Neuronal stem cell (in vitro differentiated cells): Measurements from ENCODE around the gene TMTC2.

Source experiments
- DNase-seq: peaks from one replicate; pipeline ENCODE4 v3.0.0-alpha.2; 2013; ENCODE audit warnings: low spot score
- H2AFZ ChIP-seq: one replicate; pipeline ENCODE4 v1.6.1; 2013; ENCODE audit warnings: mild to moderate bottlenecking, low read length, inconsistent platforms
- H2AK5ac ChIP-seq: 2 replicates; pipeline ENCODE4 v1.6.1; 2013; ENCODE audit warnings: low read depth, mild to moderate bottlenecking, inconsistent platforms, low read length, moderate library complexity, mixed read lengths
- H2BK120ac ChIP-seq: 2 replicates; pipeline ENCODE4 v1.6.1; 2013; ENCODE audit warnings: low read depth, mild to moderate bottlenecking, inconsistent platforms, low read length, moderate library complexity, mixed read lengths
- H2BK12ac ChIP-seq: one replicate; pipeline ENCODE4 v1.6.1; 2013; ENCODE audit warnings: low read length, inconsistent platforms
- H2BK15ac ChIP-seq: 2 replicates; pipeline ENCODE4 v1.6.1; 2013; ENCODE audit warnings: mild to moderate bottlenecking, low read length, inconsistent platforms, mixed read lengths
- H2BK5ac ChIP-seq: one replicate; pipeline ENCODE4 v1.6.1; 2013; ENCODE audit warnings: inconsistent platforms, mild to moderate bottlenecking, low read length, moderate library complexity
- H3K14ac ChIP-seq: one replicate; pipeline ENCODE4 v1.6.1; 2013; ENCODE audit warnings: low read length, inconsistent platforms
- H3K18ac ChIP-seq: 2 replicates; pipeline ENCODE4 v1.6.1; 2013; ENCODE audit warnings: low read length, inconsistent platforms
- H3K23ac ChIP-seq: 2 replicates; pipeline ENCODE4 v1.6.1; 2013; ENCODE audit warnings: low read depth, mild to moderate bottlenecking, mixed read lengths, low read length, inconsistent platforms; ENCODE audit not compliant: poor library complexity
- H3K27ac ChIP-seq: replicated peaks from 3 replicates; pipeline ENCODE4 v1.5.1; 2013; ENCODE audit warnings: low read length, inconsistent platforms
- H3K27me3 ChIP-seq, 3 experiments: 2 replicates each; pipeline ENCODE4 v1.6.1; 2013; ENCODE audit warnings: low read length in 3 of 3, mild to moderate bottlenecking in 2 of 3, inconsistent platforms in 1 of 3, low read depth in 1 of 3, mixed read lengths in 1 of 3, moderate library complexity in 1 of 3; ENCODE audit not compliant: control insufficient read depth in 3 of 3, insufficient read depth in 3 of 3
- H3K36me3 ChIP-seq, 2 donors: replicated peaks in 1 of 2; 2 replicates each; pipeline ENCODE4 v1.6.1; 2013; ENCODE audit warnings: low read length in 2 of 2; ENCODE audit not compliant: control insufficient read depth in 2 of 2, insufficient read depth in 2 of 2
- H3K4ac ChIP-seq: 2 replicates; pipeline ENCODE4 v1.6.1; 2013; ENCODE audit warnings: inconsistent platforms, mild to moderate bottlenecking, low read length, moderate library complexity
- H3K4me1 ChIP-seq, 2 donors: 1 replicate in 1 of 2; 2 replicates in 1 of 2; pipeline ENCODE4 v1.6.1; 2013; ENCODE audit warnings: low read length in 2 of 2, low read depth in 1 of 2; ENCODE audit not compliant: control insufficient read depth in 2 of 2, insufficient read depth in 1 of 2
- H3K4me2 ChIP-seq: one replicate; pipeline ENCODE4 v1.6.1; 2013; ENCODE audit warnings: mild to moderate bottlenecking, low read length, inconsistent platforms; ENCODE audit not compliant: insufficient read depth, poor library complexity, severe bottlenecking
- H3K4me3 ChIP-seq, 2 donors: 2 replicates each; pipeline ENCODE4 v1.5.1; 2013; ENCODE audit warnings: low read length in 2 of 2, mild to moderate bottlenecking in 2 of 2, inconsistent platforms in 1 of 2, moderate library complexity in 1 of 2
- H3K79me1 ChIP-seq: one replicate; pipeline ENCODE4 v1.6.1; 2013; ENCODE audit warnings: low read depth, mild to moderate bottlenecking, inconsistent platforms, low read length, moderate library complexity
- H3K9ac ChIP-seq: one replicate; pipeline ENCODE4 v1.6.1; 2013; ENCODE audit warnings: mild to moderate bottlenecking, low read depth, low read length, inconsistent platforms; ENCODE audit not compliant: poor library complexity
- H3K9me3 ChIP-seq, 2 donors: replicated peaks in 1 of 2; 2 replicates each; pipeline versions ENCODE3 to v1.6.1; 2013; ENCODE audit warnings: low read length in 2 of 2, mild to moderate bottlenecking in 2 of 2, inconsistent platforms in 1 of 2, low read depth in 1 of 2, mixed read lengths in 1 of 2, moderate library complexity in 1 of 2; ENCODE audit not compliant: control insufficient read depth in 2 of 2, insufficient read depth in 1 of 2
- H4K8ac ChIP-seq: one replicate; pipeline ENCODE4 v1.6.1; 2013; ENCODE audit warnings: low read depth, mild to moderate bottlenecking, inconsistent platforms, low read length, moderate library complexity
- H4K91ac ChIP-seq: one replicate; pipeline ENCODE4 v1.6.1; 2013; ENCODE audit warnings: low read length, low read depth, mild to moderate bottlenecking, inconsistent platforms; ENCODE audit not compliant: poor library complexity
- WGBS, 2 donors: extraction: QIAGEN DNeasy Blood & Tissue Kit; methylation state at CpG; one replicate each; pipeline ENCODE4 v1.1.7; 2013; ENCODE audit warnings: missing lambda C conversion rate in 2 of 2, mixed read lengths in 1 of 2; ENCODE audit not compliant: insufficient read length in 2 of 2, insufficient replicate concordance in 1 of 2; ENCODE audit errors: extremely low coverage in 2 of 2; 5-methylcytosine and 5-hydroxymethylcytosine counted together

Gene TMTC2

DNA sequence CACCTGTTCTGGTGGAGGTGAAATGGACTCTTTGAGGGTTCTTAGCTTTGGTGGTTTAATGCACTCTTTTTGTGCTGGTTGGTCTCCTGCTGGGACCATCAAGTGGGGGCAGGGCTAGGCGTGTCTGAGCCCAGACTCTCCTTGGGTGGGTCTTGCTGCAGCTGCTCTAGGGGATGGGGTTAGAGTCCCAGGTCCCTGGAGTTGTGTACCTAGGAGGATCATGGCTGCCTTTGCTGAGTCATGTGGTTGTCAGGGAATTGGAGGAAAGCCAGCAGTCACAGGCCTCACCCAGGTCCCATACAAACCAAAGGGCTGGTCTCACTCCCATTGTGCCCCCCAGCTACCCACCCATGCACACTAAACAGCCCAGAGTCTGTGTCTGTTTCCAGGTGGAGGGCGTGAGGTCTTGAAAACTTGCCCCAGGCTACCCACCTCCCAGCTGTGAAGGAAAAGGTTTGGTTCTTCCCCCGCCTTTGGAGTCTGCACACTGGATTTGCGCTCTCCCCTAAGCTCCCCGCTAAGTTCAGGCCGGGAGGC, 387.7 kb downstream of the TMTC2 start:
- Histone ChIP-seq H3K9me3 (peaks cover 2 to 52% of the 10 kb centered on the region in 2 donors), H2AFZ (no peak overlapping the region), H3K4me1 (no peaks in the 10 kb centered on the region), H3K79me1 (no peaks in the 10 kb centered on the region), H2BK5ac (no peak overlapping the region), H3K4ac (no peak overlapping the region), H3K9ac (no peak overlapping the region), H3K4me2 (no peak overlapping the region), H4K8ac (no peak overlapping the region), H2BK12ac (no peak overlapping the region), H3K4me3 (no peak overlapping the region), H2BK15ac (no peak overlapping the region), H3K14ac (no peak overlapping the region), H3K27me3 (no peaks in the 10 kb centered on the region), H3K36me3 (peaks cover 0 to 22% of the 10 kb centered on the region in 2 donors), H3K27ac (no peak overlapping the region), H3K18ac (peak overlapping the region; percentile 41), H2BK120ac (no peak overlapping the region), H4K91ac (no peak overlapping the region), H2AK5ac (no peak overlapping the region), H3K23ac (no peak overlapping the region)
- WGBS, 2 donors, result no CpG with 5 or more reads among the region's 6 CpGs
- DNase-seq, result no peak

DNA sequence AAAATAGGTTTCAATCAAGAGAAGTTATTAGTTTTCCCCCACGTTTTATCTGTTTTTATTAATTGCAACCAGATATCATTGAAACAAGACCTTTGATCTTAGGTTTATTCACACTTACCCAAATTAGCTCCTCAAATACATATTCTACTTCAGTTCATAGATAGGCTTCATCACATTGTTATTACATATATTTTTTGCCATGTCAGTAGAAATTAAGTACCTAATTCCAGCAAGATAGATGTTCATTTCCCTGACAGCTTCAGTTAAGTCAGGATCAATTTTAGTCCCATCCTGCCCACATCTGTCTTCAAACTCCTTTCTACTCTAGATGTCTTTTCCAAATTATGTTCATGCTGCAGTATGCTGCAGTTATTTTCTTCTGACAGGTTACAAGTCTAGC, 388.8 kb downstream of the TMTC2 start:
- no CpG with 5 or more reads among the region's 1 CpG for WGBS, 2 donors
- H4K8ac ChIP-seq, result no peak overlapping the region
- no peaks in the 10 kb centered on the region for H3K27me3 ChIP-seq
- peaks cover 0 to 30% of the 10 kb centered on the region in 2 donors for H3K36me3 ChIP-seq
- H3K14ac ChIP-seq, result no peak overlapping the region
- H3K4me1 ChIP-seq, result no peaks in the 10 kb centered on the region
- peaks cover 2 to 59% of the 10 kb centered on the region in 2 donors for H3K9me3 ChIP-seq
- no peak overlapping the region for H2BK120ac ChIP-seq
- no peak overlapping the region for H2BK5ac ChIP-seq
- no peak for DNase-seq
- H3K23ac ChIP-seq, result no peak overlapping the region
- no peak overlapping the region for H3K9ac ChIP-seq
- H3K4ac ChIP-seq, result no peak overlapping the region
- no peaks in the 10 kb centered on the region for H3K79me1 ChIP-seq
- H3K4me3 ChIP-seq, result no peak overlapping the region
- H2BK15ac ChIP-seq, result no peak overlapping the region
- no peak overlapping the region for H4K91ac ChIP-seq
- H2AFZ ChIP-seq, result no peak overlapping the region
- H2AK5ac ChIP-seq, result no peak overlapping the region
- H3K18ac ChIP-seq, result no peak overlapping the region
- no peak overlapping the region for H2BK12ac ChIP-seq
- no peak overlapping the region for H3K4me2 ChIP-seq
- no peak overlapping the region for H3K27ac ChIP-seq

DNA sequence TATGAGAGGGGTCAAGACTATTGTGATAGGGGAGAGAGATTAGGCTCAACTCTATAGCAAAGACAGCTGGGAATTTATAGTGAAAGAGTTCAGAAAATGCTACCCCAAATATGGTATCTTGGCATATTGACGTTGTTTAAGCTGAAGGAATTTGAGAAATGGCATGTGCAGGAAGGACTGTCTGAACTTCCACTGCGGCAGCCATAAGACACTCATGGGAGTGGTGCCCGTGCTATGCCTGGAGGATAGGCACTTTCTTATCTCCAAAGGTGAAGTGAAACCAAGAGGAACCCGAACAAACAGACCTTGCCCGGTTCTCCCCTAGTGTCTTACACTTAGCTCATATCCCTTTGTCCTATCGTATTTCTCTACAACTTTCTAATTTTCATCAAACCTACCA, 390.3 kb downstream of the TMTC2 start:
- no peak overlapping the region for H3K4me3 ChIP-seq
- H3K36me3 ChIP-seq, result peaks cover 0 to 35% of the 10 kb centered on the region in 2 donors
- H4K91ac ChIP-seq, result no peak overlapping the region
- H2BK12ac ChIP-seq, result no peak overlapping the region
- no peak overlapping the region for H3K23ac ChIP-seq
- no peak overlapping the region for H2BK15ac ChIP-seq
- DNase-seq, result no peak
- no peak overlapping the region for H2AFZ ChIP-seq
- H3K4me1 ChIP-seq, result peaks cover 0 to under 1% of the 10 kb centered on the region in 2 donors
- no peak overlapping the region for H4K8ac ChIP-seq
- no peak overlapping the region for H2BK5ac ChIP-seq
- H3K27me3 ChIP-seq, result no peaks in the 10 kb centered on the region
- H3K9ac ChIP-seq, result no peak overlapping the region
- no peak overlapping the region for H3K4ac ChIP-seq
- H2AK5ac ChIP-seq, result no peak overlapping the region
- no peak overlapping the region for H3K18ac ChIP-seq
- 100% methylated on average over 1 of the region's 6 CpGs; no CpG with 5 or more reads in 1 of the 2 donors for WGBS, 2 donors
- peaks cover 2 to 51% of the 10 kb centered on the region in 2 donors for H3K9me3 ChIP-seq
- H3K4me2 ChIP-seq, result no peak overlapping the region
- H3K14ac ChIP-seq, result no peak overlapping the region
- no peak overlapping the region for H3K27ac ChIP-seq
- no peak overlapping the region for H2BK120ac ChIP-seq
- no peaks in the 10 kb centered on the region for H3K79me1 ChIP-seq

DNA sequence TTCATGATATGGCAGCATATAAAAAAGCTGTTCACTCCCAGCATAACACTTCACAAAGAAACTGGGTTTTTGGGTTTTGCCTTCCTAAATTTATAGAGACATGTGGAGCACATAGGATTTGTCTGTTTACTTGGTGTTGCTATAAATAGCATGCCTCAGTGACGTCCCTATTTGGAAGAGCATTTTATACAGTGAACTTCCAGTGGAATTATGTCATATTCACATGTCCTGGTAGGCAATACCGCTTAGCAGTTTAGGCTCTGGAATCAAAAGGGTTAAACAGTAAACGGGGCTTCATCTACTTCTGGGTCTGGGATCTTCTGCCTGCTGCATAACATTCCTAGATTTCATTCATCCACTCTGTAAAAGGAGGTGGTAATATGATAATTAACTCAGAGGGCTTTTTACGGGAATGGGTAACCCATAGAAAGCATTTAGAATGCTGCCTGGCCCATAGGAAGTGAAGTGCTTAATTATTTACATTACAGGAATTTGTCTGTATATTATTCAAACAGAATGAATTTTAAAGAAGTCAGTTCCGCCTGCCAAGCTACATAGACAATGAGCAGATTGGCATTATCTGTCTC, 396.1 kb downstream of the TMTC2 start:
- no peak overlapping the region for H3K9ac ChIP-seq
- H2AFZ ChIP-seq, result no peak overlapping the region
- no peak overlapping the region for H4K8ac ChIP-seq
- WGBS, 2 donors, result no CpG with 5 or more reads among the region's 5 CpGs
- H4K91ac ChIP-seq, result no peak overlapping the region
- H3K4me1 ChIP-seq, result peaks cover 2 to 17% of the 10 kb centered on the region in 2 donors
- H3K4me3 ChIP-seq, result no peak overlapping the region
- no peak overlapping the region for H3K14ac ChIP-seq
- no peak overlapping the region for H2AK5ac ChIP-seq
- no peak overlapping the region for H2BK12ac ChIP-seq
- no peak overlapping the region for H2BK15ac ChIP-seq
- no peaks in the 10 kb centered on the region for H3K27me3 ChIP-seq
- no peak overlapping the region for H3K4ac ChIP-seq
- no peak overlapping the region for H3K18ac ChIP-seq
- DNase-seq, result no peak
- H2BK120ac ChIP-seq, result no peak overlapping the region
- H2BK5ac ChIP-seq, result no peak overlapping the region
- H3K4me2 ChIP-seq, result no peak overlapping the region
- H3K9me3 ChIP-seq, result peaks cover 0 to 42% of the 10 kb centered on the region in 2 donors
- H3K79me1 ChIP-seq, result no peaks in the 10 kb centered on the region
- H3K23ac ChIP-seq, result no peak overlapping the region
- no peak overlapping the region for H3K27ac ChIP-seq
- H3K36me3 ChIP-seq, result peaks cover 0 to 27% of the 10 kb centered on the region in 2 donors
